Stimulated activated CD4-positive, alpha-beta T cell treated with anti-CD3 and anti-CD28 coated beads, Interleukin-15, amount 100 ng/mL, for 24 hours (primary cell): ENCODE data around the gene UBE2M.

Experiments
- DNase-seq: peaks from one replicate; pipeline ENCODE4 v3.0.0-alpha.2; 2020

UBE2M gene

GRCh38 chr19:58570770-58571574 is 12.6 kb upstream of the UBE2M start:
- DNase-seq: no peak

GRCh38 chr19:58569943-58570670 is 11.7 kb upstream of the UBE2M start:
- DNase-seq: no peak

GRCh38 chr19:58569191-58569942 is 11.0 kb upstream of the UBE2M start:
- no peak for DNase-seq

GRCh38 chr19:58568453-58569130 is 10.2 kb upstream of the UBE2M start:
- DNase-seq: no peak

- DNase-seq: no peak
Measured at GRCh38 chr19:58566989-58567388, 8.6 kb upstream of the UBE2M start.

- DNase-seq: no peak
Measured at GRCh38 chr19:58563823-58564222, 5.4 kb upstream of the UBE2M start.

- peak; percentile 60 for DNase-seq
Measured at GRCh38 chr19:58563034-58563573, 4.7 kb upstream of the UBE2M start.

GRCh38 chr19:58562122-58563033 is 4.0 kb upstream of the UBE2M start:
- DNase-seq: peak; percentile 65

GRCh38 chr19:58561373-58562121 is 3.1 kb upstream of the UBE2M start:
- no peak for DNase-seq

GRCh38 chr19:58560921-58561320 is 2.5 kb upstream of the UBE2M start:
- DNase-seq: no peak

GRCh38 chr19:58560007-58560887 is 1.8 kb upstream of the UBE2M start:
- DNase-seq: no peak

- peak; percentile 92 for DNase-seq
Measured at GRCh38 chr19:58559275-58560006, 1.0 kb upstream of the UBE2M start.

- DNase-seq: peak; percentile 100
Measured at GRCh38 chr19:58558623-58559274, 338 bp upstream of the UBE2M start.

GRCh38 chr19:58557221-58558065 is 968 bp downstream of the UBE2M start:
- no peak for DNase-seq

- DNase-seq: no peak
Measured at GRCh38 chr19:58556622-58557220, 1.7 kb downstream of the UBE2M start.

- no peak for DNase-seq
Measured at GRCh38 chr19:58555920-58556621, 2.3 kb downstream of the UBE2M start.
